ENCODE measurements around the gene BCKDK. TPM values are rescaled to one million over a fixed set of nuclear protein-coding genes. Genes with fewer than 3 reads are reported as not detected.
A peak's percentile ranks its signal among the peaks of the same experiment; 100 is the strongest.

BCKDK gene
- total and polyA plus RNA-seq, 2 of the 13 experiments (the other 11 are each of a cell fraction or from before 2014, with no cell fraction given) = 24.9 to 42.6 TPM

DNA sequence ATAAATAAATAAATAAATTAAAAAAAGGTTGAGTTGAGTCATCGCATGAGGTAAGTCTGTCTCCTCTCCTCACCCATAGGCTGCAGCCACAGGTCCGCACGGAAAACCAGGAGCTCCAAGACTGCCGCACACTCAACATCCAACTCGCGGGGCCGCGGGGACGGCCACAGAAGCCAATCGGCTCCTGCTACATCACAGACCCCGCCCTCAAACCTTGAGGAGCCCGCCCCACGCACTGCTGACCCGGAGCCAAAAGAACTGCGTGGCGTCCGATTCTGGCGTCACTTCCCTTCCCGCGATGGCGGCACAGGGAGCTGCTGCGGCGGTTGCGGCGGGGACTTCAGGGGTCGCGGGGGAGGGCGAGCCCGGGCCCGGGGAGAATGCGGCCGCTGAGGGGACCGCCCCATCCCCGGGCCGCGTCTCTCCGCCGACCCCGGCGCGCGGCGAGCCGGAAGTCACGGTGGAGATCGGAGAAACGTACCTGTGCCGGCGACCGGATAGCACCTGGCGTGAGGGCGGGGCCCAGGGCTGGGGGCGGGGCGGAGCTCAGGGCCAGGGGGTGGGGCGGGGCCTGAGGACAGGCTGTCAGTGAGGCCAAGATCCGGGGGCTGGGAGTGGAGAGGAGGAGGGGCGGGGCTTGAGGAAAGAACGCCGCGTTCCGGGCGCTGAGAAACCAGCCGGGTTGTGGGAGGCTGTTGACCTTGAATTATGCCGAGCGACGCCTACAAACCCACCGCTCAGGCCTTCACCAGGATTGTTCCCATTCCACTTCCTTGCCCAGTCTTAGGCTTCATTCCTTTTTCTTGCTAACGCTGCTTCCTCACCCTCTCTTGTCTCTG, 9.4 kb downstream of the BCKDK start, which contains the start of gene KAT8 (continued):
- TF ChIP-seq KLF12 (CRISPR knock-in tag; IDR thresholded peaks at IDR 0.05; ENCODE audit: borderline replicate concordance) (no peak), TRIM24 (CRISPR knock-in tag; IDR thresholded peaks at IDR 0.05) (no peak), LCORL (IDR thresholded peaks at IDR 0.05) (no peak), LCORL (CRISPR knock-in tag; IDR thresholded peaks at IDR 0.05) (no peak; the same call in 1 of the 2 replicates), SP2 (CRISPR knock-in tag; IDR thresholded peaks at IDR 0.05) (peak; percentile 91), ZNF432 (CRISPR knock-in tag; IDR thresholded peaks at IDR 0.05; ENCODE audit: borderline replicate concordance) (no peak), ZNF34 (CRISPR knock-in tag; IDR thresholded peaks at IDR 0.05; ENCODE audit: borderline replicate concordance) (0 out of 2 replicates have a peak, but pooled peaks have one; percentile 80), KDM5B (CRISPR knock-in tag; IDR thresholded peaks at IDR 0.05; ENCODE audit: borderline replicate concordance) (peak; percentile 75; the same call in 1 of the 2 replicates), GFI1 (CRISPR knock-in tag; IDR thresholded peaks at IDR 0.05; ENCODE audit: borderline replicate concordance) (no peak; the same call in 1 of the 2 replicates), TCF7L2 (IDR thresholded peaks at IDR 0.05; ENCODE audit: low read depth, low read length) (no peak), ONECUT2 (CRISPR knock-in tag; IDR thresholded peaks at IDR 0.05) (no peak), NCOR1 (IDR thresholded peaks at IDR 0.05; ENCODE audit: borderline replicate concordance, low read length) (peak; percentile 37; the same call in 1 of the 2 replicates), SYNCRIP (IDR thresholded peaks at IDR 0.05; ENCODE audit: insufficient read depth, low read depth, low read length) (no peak)
- TF ChIP-seq, protein P1, sequence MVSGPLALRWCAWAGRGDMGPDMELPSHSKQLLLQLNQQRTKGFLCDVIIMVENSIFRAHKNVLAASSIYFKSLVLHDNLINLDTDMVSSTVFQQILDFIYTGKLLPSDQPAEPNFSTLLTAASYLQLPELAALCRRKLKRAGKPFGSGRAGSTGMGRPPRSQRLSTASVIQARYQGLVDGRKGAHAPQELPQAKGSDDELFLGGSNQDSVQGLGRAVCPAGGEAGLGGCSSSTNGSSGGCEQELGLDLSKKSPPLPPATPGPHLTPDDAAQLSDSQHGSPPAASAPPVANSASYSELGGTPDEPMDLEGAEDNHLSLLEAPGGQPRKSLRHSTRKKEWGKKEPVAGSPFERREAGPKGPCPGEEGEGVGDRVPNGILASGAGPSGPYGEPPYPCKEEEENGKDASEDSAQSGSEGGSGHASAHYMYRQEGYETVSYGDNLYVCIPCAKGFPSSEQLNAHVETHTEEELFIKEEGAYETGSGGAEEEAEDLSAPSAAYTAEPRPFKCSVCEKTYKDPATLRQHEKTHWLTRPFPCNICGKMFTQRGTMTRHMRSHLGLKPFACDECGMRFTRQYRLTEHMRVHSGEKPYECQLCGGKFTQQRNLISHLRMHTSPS (CRISPR knock-in tag; IDR thresholded peaks at IDR 0.05; ENCODE audit: low read depth) = no peak
- TF ChIP-seq, protein P2, sequence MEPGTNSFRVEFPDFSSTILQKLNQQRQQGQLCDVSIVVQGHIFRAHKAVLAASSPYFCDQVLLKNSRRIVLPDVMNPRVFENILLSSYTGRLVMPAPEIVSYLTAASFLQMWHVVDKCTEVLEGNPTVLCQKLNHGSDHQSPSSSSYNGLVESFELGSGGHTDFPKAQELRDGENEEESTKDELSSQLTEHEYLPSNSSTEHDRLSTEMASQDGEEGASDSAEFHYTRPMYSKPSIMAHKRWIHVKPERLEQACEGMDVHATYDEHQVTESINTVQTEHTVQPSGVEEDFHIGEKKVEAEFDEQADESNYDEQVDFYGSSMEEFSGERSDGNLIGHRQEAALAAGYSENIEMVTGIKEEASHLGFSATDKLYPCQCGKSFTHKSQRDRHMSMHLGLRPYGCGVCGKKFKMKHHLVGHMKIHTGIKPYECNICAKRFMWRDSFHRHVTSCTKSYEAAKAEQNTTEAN (CRISPR knock-in tag; conservative IDR thresholded peaks at IDR 0.05) = no peak; the same call in 1 of the 2 replicates
- TF ChIP-seq, protein P3, sequence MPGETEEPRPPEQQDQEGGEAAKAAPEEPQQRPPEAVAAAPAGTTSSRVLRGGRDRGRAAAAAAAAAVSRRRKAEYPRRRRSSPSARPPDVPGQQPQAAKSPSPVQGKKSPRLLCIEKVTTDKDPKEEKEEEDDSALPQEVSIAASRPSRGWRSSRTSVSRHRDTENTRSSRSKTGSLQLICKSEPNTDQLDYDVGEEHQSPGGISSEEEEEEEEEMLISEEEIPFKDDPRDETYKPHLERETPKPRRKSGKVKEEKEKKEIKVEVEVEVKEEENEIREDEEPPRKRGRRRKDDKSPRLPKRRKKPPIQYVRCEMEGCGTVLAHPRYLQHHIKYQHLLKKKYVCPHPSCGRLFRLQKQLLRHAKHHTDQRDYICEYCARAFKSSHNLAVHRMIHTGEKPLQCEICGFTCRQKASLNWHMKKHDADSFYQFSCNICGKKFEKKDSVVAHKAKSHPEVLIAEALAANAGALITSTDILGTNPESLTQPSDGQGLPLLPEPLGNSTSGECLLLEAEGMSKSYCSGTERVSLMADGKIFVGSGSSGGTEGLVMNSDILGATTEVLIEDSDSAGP (CRISPR knock-in tag; IDR thresholded peaks at IDR 0.05; ENCODE audit: borderline replicate concordance) = peak; percentile 88; the same call in 1 of the 2 replicates
- TF ChIP-seq, protein P4, sequence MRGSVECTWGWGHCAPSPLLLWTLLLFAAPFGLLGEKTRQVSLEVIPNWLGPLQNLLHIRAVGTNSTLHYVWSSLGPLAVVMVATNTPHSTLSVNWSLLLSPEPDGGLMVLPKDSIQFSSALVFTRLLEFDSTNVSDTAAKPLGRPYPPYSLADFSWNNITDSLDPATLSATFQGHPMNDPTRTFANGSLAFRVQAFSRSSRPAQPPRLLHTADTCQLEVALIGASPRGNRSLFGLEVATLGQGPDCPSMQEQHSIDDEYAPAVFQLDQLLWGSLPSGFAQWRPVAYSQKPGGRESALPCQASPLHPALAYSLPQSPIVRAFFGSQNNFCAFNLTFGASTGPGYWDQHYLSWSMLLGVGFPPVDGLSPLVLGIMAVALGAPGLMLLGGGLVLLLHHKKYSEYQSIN (CRISPR knock-in tag; IDR thresholded peaks at IDR 0.05; ENCODE audit: borderline replicate concordance) = no peak
- TF ChIP-seq, protein P5, sequence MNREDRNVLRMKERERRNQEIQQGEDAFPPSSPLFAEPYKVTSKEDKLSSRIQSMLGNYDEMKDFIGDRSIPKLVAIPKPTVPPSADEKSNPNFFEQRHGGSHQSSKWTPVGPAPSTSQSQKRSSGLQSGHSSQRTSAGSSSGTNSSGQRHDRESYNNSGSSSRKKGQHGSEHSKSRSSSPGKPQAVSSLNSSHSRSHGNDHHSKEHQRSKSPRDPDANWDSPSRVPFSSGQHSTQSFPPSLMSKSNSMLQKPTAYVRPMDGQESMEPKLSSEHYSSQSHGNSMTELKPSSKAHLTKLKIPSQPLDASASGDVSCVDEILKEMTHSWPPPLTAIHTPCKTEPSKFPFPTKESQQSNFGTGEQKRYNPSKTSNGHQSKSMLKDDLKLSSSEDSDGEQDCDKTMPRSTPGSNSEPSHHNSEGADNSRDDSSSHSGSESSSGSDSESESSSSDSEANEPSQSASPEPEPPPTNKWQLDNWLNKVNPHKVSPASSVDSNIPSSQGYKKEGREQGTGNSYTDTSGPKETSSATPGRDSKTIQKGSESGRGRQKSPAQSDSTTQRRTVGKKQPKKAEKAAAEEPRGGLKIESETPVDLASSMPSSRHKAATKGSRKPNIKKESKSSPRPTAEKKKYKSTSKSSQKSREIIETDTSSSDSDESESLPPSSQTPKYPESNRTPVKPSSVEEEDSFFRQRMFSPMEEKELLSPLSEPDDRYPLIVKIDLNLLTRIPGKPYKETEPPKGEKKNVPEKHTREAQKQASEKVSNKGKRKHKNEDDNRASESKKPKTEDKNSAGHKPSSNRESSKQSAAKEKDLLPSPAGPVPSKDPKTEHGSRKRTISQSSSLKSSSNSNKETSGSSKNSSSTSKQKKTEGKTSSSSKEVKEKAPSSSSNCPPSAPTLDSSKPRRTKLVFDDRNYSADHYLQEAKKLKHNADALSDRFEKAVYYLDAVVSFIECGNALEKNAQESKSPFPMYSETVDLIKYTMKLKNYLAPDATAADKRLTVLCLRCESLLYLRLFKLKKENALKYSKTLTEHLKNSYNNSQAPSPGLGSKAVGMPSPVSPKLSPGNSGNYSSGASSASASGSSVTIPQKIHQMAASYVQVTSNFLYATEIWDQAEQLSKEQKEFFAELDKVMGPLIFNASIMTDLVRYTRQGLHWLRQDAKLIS (CRISPR knock-in tag; IDR thresholded peaks at IDR 0.05) = no peak
